Activated naive CD4-positive, alpha-beta T cell treated with Interleukin-2 at 50 U/mL for 16 hours (primary cell): ENCODE data around the gene MFSD12.
"Not testable (repeated sequence)": the region's sequence is repeated elsewhere in the genome, so short reads cannot be mapped to it uniquely, and the experiment has no call there.

Experiments
- DNase-seq: peaks from one replicate; pipeline ENCODE4 v3.0.0-alpha.2; 2020

Gene MFSD12

DNA sequence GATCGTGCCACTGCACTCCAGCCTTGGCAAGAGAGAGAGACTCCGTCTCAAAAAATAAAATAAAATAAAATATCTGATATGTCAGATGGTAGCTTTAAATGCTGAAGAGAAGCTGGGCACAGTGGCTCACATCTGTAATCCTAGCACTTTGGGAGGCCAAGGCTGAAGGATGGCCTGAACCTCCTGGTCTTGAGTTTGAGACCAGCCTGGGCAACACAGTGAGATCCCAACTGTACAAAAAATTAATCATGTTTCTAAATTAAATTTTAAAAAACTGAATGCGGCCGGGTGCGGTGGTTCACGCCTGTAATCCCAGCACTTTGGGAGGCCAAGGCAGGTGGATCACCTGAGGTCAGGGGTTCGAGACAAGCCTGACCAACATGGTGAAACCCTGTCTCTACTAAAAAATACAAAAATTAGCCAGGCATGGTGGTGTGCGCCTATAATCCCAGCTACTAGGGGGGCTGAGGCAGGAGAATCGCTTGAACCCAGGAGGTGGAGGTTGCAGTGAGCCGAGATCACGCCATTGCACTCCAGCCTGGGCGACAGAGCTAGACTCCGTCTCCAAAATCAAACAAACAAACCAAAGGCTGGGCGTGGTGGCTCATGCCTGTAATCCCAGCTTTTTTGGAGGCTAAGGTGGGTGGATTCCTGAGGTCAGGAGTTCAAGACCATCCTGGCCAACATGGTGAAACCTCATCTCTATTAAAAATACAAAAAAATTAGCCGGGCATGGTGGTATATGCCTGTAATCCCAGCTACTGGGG lies 26.8 kb upstream of the MFSD12 start:
- not testable (repeated sequence) for DNase-seq

DNA sequence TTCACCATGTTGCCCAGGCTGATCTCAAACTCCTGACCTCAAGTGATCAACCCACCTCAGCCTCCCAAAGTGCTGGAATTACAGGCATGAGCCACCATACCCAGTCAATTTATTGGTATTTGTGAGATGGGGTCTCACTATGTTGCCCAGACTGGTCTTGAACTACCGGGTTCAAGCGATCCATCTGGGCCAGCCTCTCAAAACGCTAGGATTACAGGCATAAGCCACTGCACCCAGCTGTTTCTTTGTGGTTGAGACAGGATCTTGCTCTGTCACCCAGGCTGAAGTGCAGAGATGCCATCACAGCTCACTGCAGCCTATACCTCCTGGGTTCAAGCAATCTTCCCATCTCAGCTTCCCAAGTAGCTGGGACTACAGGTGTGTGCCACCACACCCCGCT lies 24.4 kb upstream of the MFSD12 start:
- DNase-seq: not testable (repeated sequence)

DNA sequence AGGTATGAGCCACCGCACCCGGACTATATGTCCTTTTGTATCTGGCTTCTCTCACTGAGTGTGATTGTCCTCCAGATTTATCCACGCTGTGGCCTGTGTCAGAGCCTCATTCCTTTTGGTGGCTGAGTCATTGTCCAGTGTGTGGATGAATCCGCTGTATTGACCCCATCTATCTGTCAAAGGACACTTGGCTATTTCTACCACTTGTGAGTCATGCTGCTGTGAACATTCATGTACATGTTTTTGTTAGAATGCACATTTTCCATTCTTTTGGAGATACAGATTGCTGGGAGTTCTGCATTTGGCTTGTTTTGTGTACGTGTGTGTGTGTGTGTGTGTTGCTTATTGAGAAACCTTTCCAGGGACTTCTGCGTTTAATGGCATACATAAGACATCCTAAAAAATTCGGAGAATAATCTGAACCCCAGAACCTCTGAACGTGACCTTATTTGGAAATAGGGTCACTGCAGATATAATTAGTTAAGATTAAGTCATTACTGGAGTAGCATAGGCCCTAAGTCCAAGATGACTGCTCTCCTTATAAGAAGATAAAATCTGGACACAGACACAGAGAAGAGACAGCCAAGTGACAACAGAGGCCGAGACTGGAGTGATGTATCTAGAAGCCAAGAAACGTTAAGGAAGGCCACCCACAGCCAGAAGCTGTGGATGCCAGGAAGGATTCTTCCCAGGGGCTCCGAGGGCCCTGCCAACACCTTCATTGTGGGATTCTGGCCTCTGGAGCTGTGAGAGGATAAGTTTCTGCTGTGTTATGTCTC lies 23.0 kb upstream of the MFSD12 start:
- DNase-seq: no peak

DNA sequence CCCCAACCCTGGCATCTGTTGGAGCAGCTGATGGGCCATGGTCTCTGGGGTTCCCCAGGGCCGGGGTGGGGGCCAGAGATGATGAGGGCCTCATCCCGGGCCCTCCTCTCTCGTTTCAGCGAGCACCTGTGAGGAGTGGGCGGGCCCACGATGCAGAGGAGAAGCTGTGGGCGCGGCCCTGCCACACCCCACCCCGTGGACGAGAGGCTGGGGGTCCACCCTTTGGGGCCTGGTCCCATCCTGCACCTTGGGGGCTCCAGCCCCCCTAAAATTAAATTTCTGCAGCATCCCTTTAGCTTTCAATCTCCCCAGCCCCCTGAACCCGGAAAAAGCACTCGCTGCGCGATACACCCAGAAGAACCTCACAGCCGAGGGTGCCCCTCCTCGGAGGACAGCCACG lies 21.0 kb upstream of the MFSD12 start:
- no peak for DNase-seq

DNA sequence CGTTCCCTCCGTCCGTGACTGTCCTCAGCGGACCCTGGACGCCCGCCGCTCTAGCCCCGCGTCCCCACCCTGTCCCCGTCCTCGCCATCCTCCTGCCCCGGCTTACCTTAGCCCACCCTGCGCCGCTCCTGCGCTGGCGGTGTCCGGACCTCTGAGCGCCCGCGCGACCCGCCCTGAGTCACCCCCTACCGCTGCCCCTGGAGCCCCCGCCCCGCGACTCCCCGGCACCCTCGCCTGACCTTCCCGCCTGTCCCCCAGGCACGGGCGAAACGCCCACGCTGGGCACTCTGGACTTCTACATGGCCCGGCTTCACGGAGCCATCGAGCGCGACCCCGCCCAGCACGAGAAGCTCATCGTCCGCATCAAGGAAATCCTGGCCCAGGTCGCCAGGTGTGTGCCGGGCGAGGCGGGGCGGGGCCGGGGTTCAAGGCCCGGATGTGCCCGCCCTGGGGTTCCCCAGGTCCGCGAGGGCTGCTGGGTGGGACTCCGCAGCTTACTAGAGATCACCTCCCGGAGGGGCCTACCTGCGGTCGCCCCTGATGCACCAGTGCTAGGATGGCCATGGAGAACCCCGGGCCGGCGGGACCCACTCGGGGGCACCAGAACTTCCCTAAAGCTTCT lies 20.4 kb upstream of the MFSD12 start:
- DNase-seq: no peak

DNA sequence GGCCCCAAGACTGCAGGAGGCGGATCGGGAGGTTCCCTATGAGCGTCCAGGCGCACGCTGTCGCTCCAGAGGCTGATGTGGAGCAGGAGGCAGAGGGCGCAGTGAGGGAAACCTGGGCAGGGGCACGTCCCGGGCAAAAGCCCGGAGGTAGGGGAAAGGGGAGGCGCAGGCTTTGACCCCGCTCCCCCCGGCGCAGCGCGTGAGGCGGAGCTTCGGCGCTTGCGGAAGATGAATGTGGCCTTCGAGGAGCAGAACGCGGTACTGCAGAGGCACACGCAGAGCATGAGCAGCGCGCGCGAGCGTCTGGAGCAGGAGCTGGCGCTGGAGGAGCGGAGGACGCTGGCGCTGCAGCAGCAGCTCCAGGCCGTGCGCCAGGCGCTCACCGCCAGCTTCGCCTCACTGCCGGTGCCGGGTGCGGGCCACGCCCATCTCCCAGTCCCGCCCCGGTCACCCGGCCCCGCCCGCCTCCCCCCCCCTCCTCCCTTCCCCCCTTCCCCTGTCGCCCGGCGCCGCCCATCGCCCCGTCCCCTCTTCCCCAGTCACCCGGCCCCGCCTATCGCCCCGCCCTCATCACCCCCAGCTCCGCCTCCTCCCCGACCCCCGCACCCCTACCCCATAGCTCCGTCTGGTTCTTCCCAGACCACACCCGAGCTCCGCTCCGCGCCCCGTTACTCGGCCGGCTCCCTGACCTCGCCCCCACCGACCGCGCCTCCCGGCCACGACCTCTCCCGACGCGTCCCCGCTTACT lies 19.5 kb upstream of the MFSD12 start:
- DNase-seq: no peak

DNA sequence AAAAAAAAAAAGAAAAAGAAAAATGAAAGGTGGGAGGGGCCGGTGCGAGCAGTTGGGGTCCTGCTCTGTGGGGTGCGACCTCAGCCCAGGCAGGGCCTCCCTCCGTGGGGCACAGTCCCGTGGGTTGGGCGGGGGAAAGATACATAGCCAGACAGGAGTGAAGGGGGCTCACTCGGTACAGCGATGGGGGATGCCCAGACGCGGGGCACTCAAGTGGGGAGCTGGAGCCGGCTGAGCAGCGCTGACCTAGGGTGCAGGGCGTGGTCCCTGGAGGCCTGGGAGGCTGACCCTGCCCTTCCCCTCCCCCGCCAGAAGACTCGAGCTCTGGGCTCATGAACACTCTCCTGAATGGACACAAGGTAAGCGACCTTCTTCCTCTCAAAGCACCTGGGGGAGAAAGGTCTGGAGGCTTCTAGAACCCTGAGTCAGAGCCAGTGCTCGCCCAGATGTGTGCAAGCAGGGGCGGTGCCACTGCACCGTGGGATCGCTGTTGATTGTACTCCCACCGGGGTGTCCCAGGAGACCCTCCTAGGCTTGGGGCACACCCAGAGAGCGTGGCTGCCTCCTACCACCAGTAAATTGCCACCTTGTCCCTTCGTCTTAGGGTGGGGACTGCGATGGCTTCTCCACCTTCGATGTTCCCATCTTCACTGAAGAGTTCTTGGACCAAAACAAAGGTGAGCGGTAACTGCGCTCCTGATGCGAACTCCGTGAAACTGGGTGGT lies 18.7 kb upstream of the MFSD12 start:
- DNase-seq: no peak

DNA sequence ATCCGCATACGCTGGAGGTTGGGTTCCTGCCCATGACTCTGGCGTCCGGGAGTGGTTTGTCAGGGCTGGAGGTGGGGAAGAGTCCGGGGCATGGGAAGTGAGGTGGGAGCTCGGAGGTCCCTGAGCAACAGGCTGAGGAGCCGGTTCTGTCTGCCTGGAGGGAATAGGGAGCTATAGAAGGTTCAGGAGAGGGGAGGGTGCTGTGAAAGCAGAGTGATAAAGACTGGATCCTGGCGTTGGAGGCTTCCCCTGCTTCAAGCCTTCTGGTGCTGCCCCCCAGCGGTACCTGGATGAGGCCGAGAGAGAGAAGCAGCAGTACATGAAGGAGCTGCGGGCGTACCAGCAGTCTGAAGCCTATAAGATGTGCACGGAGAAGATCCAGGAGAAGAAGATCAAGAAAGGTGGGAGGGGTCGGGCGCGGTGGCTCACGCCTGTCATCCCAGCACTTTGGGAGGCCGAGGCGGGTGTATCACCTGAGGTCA lies 17.9 kb upstream of the MFSD12 start:
- peak; percentile 31 for DNase-seq

DNA sequence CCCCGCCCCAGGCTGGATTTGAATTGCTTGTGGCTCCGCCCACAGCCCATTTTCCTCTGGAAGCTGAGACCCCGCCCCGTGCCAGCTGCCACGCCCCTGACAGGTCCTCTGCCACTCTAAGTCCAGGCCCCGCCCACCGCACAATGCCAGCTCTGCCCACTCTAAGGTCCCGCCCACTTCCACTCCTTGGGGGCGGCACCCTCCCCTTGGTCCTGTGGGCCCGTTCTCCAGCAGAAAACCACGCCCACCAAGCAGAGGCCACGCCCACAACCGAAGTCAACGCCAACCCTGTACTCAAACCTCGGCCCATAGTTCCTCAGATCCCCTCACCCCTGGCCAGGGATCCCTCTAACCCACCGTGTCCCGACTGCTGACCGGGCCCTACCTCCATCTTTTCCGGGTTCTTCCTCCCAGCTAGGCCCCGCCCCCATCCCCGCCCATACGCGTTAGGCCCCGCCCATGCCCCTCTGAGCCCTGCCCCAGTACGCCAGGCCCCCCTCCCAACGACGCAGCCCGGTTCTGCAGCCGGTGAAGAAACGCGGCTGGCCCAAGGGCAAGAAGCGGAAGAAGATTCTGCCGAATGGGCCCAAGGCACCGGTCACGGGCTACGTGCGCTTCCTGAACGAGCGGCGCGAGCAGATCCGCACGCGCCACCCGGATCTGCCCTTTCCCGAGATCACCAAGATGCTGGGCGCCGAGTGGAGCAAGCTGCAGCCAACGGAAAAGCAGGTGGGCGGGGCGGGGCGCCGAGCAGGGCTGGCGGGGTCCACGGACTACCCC lies 16.7 kb upstream of the MFSD12 start:
- DNase-seq: peak; percentile 81

DNA sequence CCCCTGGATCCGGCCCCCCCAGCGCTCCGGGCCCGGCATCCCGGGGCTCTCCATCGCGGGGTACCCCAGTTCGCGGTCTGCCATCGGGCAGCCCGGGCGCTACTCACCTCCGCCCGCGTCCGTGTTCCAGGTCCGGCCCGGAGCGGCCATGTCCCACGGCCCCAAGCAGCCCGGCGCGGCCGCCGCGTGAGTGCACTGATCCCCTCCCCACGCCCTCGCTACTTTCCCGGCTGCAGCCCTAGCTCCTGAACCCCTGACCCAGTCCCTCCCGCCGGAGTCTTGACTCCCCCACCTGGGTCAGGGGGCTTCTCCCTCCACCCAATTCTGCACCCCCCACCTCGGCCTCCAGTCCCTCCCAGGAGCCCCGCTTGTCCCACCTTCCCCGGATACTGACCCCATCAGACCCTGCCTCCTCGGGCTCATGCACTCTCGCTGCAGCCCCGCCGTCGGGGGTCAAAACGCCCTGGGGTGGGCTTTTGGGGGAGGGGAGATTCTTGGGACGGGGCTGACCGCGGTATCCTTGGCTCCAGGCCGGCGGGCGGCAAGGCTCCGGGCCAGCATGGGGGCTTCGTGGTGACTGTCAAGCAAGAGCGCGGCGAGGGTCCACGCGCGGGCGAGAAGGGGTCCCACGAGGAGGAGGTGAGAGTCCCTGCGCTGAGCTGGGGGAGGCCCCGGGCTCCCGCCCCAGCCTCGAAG lies 15.9 kb upstream of the MFSD12 start:
- DNase-seq: no peak

DNA sequence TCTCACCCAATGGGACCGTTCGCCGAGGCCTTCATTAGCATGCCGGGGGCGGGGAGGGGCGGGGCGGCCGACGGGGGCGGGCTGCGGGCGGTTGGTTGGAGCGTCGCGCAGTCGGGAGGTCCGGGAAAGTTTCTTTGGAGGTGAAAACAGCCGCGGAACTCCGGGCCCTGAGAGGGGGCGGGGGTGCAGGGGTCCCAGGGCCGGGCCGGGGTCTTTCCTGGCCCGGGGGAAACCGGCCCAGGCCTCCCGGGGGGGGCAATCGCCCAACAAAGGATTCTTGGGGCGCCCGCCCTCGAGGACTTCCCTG lies 15.4 kb upstream of the MFSD12 start, which contains the start of gene HMG20B:
Gene HMG20B, plus strand, starts transcription at position 90 of the 307 bp plus-strand sequence. CDS start 366 bp downstream, outside the sequence.
- DNase-seq: no peak

DNA sequence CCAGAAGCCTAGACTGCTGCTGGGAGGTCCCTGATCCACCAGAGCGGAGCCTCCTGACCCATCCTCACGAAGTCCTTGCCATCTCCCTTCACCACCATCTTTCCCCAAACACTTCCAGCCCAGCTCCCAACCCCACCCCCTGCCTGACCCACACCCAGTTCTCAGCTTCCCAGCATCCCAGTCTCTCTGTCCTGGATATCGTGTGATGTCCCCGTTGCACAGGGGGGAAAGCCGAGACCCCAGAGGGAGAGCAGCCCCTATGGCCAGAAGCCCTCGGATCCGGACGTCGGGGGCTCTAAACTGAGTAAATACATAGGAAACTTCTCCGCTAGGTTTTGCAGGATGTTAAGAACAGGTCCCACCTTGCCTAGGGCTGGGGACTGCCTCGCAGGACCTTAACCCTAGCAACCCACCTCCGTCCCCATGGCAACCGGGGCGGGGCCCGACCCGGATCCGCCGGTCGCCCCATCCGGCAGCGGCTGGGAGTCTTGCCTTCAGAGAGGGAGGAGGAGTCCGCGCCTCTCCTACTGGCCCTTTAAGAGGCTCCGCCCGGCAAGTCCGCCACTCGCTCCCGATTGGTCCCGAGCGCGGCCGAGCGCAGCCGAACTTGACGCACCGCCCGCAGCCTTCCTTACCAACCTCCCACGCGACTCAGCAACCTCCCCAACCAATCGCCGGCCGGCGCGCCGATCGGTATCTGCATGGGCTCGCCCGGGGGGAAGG lies 14.9 kb upstream of the MFSD12 start:
- peak; percentile 99 for DNase-seq

DNA sequence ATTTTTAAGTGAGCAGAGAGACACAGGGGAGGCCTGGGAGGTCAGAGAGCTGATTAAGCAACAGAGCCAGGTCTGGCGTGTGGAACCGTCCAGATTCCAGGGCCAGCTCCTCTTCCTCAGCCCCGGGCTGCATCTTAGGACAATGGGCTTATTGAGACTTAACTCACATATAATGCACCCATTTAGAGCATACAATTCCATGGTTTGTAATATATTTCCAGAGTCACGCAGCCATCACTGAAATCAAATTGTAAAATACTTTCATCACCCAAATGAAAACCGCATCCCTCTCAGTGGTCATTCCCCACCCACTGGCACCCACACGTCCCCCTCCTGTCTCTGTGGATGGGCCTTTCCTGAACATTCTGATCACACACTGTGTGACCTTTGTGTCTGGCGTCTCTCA lies 13.2 kb upstream of the MFSD12 start:
- no peak for DNase-seq

DNA sequence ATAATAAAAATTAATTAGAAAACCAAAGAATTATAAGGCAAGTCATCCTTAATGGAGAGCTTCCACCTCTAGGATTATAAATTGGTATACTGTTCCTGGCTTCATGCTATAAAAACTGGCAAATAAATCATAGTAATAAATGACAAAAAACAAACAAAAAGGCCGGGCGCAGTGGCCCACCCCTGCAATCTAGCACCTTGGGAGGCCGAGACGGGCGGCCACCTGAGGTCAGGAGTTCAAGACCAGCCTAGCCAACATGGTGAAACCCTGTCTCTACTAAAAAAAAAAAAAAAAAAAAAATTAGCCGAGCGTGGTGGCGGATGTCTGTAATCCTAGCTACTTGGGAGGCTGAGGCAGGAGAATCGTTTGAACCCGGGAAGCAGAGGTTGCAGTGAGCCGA lies 12.7 kb upstream of the MFSD12 start:
- DNase-seq: not testable (repeated sequence)

DNA sequence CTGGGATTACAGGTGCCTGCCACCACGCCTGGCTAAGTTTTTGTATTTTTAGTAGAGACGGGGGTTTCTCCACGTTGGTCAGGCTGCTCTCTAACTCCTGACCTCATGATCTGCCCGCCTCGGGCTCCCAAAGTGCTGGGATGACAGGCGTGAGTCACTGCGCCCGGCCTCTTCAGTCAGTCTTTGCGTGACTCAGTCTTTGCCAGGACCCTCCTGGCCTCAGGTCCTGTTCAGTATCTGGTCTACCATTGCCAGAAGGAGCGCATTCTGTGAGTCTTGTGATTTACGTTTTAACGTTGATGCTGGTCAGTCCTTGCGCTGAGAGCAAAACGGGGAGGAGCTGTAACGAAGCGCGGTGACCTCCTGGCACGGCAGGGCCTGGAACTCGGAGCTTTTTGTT lies 7.8 kb upstream of the MFSD12 start:
- no peak for DNase-seq

DNA sequence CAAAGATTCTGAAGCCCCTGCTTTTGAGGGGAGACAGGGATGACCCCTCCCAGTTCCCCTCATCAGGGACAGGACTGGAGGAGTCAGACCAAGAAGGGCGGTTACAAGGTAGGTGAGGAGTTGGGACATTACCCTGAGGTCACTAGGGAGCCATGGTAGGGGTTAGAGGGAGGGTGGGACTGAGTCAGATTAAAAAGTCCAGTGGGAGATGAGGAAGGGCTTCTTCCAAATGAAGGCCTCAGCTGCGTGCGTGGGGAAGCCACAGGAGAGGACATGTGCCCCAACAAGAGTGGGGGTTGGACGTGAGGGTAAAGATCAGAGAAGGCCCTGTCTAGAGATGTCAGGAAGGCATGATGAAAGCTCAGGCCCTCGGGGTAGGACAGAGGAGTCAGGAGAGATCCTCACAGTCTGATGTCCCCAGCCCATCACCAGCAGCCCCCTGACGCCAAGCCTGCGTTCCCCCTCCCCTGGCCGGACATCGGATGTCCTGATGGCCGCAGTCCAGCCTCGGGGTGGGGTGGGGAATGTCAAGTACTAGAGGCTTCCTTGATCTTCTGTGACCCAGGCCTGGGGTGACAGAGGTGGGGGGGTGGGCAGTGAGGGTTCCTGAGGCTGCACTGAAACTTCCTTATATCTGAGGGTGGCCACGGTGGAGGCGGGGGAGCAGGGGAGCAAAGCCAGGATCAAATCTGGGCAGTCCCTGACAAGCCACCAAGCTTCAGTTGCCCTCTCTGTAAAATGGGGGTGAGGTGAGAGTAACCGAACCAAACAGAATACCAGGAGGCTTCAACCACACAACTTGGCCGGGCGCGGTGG lies 6.5 kb upstream of the MFSD12 start:
- DNase-seq: no peak

DNA sequence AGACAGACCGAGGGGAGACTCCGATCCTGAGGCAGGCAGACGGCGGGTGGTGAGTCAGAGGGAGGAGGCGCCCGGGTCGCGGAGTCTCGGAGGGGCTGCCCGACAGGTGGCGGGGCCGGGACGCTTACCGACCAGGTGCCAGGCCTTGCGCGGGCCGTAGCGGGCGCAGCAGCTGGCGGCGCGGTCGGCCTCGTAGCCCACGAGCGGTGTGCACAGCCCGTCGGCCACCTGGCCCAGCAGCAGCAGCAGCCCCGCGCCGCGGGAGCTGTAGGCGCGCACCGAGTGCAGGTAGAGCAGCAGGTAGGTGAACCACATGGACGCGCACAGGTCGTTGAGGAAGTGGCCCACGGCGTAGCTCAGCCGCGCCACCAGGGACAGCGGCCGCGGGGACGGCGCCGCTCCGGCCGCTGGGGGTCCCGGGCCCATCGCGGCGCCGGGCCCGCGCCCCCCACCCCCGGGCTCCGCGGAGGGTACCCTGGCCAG lies 367 bp downstream of the MFSD12 start:
- DNase-seq: peak; percentile 73

DNA sequence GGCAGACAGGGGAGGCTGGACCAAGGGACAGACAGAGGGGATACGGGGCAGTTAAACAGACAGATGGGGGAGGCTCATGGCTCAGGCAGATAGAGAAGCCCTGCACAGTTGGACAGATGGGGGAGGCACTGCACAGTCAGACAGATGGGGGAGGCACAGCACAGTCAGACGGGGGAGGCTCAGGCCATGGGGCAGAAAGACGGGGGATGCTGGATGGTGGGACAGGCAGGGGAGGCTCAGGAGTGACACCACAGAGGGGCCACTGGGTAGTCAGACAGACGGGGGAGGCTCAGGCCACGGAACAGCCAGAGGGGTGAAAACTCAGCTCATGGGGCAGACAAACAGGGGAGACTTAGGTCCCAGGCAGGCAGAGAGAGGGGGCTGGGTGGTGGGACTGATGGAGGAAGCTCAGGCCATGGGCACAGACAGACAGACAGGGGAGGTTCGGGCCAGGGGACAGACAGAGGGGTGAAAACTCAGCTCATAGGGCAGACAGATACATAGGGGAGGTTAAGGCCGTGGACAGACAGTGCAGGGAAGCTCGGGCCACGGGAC lies 886 bp downstream of the MFSD12 start:
- DNase-seq: no peak
